ENCODE data around the gene TXNRD2.

DNA sequence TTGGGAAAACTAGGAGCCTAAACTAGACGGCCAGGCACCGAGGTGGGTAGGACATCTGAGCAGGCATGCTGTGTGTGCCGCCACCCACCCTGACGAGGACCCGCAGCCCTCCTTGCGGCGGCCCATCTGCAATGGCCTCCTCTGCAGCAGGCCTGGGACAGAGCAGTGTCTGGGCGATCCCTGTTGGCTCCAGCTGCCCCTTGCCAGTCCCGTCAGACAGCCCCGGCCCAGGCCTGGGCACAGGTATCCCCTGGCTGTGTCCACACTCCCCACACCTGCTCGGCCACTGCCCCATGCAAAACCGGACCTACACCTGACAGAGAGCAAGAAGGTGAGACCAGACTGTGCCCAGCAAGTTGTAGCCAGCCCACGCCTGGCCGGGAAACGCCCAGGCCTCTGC, 48.3 kb downstream of the TXNRD2 start:
- TF ChIP-seq GATA2 (IDR thresholded peaks at IDR 0.05; ENCODE audit: low read depth, low read length) (no peak), GATA3 (IDR thresholded peaks at IDR 0.05; ENCODE audit: low read depth, low read length) (no peak)
